Measurements from ENCODE around the gene PAXIP1.

PAXIP1 gene

DNA sequence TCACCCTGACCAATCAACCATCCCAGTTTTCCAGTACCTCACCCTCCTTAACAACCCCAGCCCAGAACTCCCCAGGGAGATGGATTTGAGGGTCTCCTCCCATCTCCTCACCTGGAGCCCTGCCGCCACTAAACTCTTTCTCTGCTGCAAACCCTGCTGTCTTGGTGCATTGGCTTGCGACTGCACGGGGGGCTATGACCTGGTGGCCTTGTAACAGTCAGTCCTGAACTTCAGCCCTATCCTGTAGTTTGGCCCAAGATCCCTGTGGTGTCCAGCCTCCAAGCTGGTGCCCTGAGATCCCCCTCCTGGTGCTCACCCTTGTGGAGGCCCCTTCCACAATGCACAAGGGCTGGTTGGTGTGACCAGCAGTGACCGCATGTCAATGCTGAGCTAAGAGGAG is 91.9 kb downstream of the PAXIP1 start:
- DNase-seq, result no peak

DNA sequence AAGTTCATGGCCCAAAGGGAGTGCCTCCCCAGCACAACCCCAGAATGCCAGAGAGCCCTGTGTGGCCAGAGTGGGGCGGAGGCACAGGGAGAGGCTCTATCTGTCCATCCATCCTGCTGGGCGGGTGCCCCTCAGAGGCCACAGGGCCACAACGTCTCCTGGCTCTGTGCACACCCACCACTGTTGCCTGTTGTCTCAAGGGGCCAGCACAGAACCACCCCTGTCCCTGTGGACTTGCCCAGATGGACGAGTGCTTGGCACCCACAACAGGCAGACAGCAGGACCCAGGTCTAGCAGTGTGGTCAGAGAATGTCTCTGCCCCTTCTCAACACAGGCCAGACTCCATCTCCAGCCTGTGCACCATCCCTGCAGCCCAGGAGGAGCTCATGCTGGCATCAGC is 92.8 kb downstream of the PAXIP1 start:
- DNase-seq, result no peak

- no peak for DNase-seq
Measured at GRCh38 chr7:154909241-154910105, 93.5 kb downstream of the PAXIP1 start.

GRCh38 chr7:154907651-154908620 is 95.0 kb downstream of the PAXIP1 start:
- DNase-seq, result no peak

GRCh38 chr7:154906736-154907355 is 96.1 kb downstream of the PAXIP1 start:
- DNase-seq, result no peak

- no peak for DNase-seq
Measured at GRCh38 chr7:154906201-154906600, 96.7 kb downstream of the PAXIP1 start.

DNA sequence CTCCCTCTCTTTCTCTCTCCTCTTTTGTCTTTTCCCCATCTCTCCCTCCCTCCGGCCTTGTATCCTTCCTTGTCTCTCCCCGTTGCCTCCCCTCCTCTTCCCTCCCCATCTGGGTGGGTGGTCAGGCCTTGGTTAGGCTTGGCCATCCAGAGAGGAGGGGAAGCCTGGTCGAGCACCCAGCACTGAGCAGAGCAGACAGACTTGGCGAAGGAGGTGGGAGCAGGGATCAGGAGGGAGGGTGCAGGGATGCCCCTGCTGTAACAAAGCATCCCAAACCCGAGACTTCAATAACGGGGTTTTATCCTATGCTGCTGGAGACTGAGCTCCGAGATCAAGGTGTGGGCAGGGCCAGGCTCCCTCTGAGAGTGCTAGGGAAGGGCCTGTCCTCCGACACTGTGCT is 97.3 kb downstream of the PAXIP1 start:
- DNase-seq, result no peak

- DNase-seq, result no peak
Measured at GRCh38 chr7:154905146-154905545, 97.8 kb downstream of the PAXIP1 start.

DNA sequence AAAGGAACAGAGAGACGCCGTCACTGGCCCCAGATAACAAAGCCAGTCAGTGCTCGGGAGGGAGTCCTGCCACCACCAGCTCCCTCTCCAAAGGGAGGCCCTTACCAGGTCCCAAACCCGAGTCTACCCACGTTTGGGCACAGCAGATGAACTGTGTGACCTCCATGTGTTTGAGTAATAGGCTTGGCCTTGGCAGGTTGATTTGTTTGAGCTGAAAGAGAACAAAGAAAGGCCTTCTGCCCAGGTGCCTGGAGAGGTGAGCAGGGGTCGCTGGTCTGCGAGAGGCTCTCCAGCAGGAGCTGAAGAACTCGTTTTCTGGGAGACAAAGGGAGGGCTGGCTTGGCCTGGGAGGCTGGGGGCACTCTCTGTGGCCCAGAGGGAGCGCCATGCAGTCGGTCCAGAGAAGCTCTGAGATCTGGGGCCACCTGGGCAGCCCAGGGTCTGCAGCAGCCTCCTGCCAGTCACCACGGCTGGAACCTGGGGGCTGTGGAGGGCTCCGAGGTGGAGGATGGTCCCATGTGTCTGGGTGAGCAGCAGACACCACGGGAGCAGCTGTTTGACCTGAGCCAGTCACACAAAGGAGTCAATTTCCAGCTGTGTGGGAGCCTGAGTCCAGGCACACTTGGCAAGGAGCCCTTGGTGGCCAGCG is 99.7 kb downstream of the PAXIP1 start:
- no peak for DNase-seq

- DNase-seq, result no peak
Measured at GRCh38 chr7:154902600-154903082, 100.3 kb downstream of the PAXIP1 start.

- DNase-seq, result no peak
Measured at GRCh38 chr7:154899862-154900261, 103.1 kb downstream of the PAXIP1 start.

- DNase-seq, result no peak
Measured at GRCh38 chr7:154898973-154899855, 103.7 kb downstream of the PAXIP1 start.

- no peak for DNase-seq
Measured at GRCh38 chr7:154896076-154896475, 106.8 kb downstream of the PAXIP1 start.
